K562 (cell line): ENCODE measurements around the gene HTR3C. TPM values are rescaled to one million over a fixed set of nuclear protein-coding genes. Genes with fewer than 3 reads are reported as not detected.

Experiments
- E2F1 ChIP-seq: sonication (generic); formaldehyde crosslinking; IDR thresholded peaks from 2 replicates; pipeline ENCODE4 v1.8.1; 2023; ENCODE audit warnings: mild to moderate bottlenecking, missing genetic modification reagents, moderate library complexity
- ETS2 ChIP-seq: IDR thresholded peaks from 2 replicates; pipeline ENCODE4 v1.6.1; 2016; ENCODE audit warnings: borderline replicate concordance, missing genetic modification characterization, mild to moderate bottlenecking, moderate library complexity, missing compliant biosample characterization; ENCODE audit not compliant: poor library complexity, severe bottlenecking
- KLF10 ChIP-seq: fragments of 250-450 bp; sonication (Bioruptor Pico); IDR thresholded peaks from 2 replicates; pipeline ENCODE4 v1.6.1; 2021; ENCODE audit warnings: matching md5 sums
- MAFF ChIP-seq: IDR thresholded peaks from 2 replicates; pipeline ENCODE4 v1.6.1; 2012; ENCODE audit warnings: low read length, improper control_type of control experiment
- NONO ChIP-seq, 2 experiments: fragments of 200-400 bp in 1 of 2; fragments of 450-650 bp in 1 of 2; formaldehyde crosslinking in 1 of 2; IDR thresholded peaks; 2 replicates each; pipeline ENCODE4 v1.6.1; 2017; ENCODE audit warnings: low read depth in 2 of 2, mild to moderate bottlenecking in 2 of 2, moderate library complexity in 2 of 2, low read length in 1 of 2
- POLR2H ChIP-seq: IDR thresholded peaks from 2 replicates; pipeline ENCODE4 v1.6.1; 2016; ENCODE audit warnings: missing genetic modification characterization, low read depth, mild to moderate bottlenecking, control low read depth, missing compliant biosample characterization, moderate library complexity
- RNF2 ChIP-seq: sonication (generic); IDR thresholded peaks from 2 replicates; pipeline ENCODE4 v1.6.1; 2016
- WHSC1 ChIP-seq: IDR thresholded peaks from one replicate; pipeline ENCODE4 v1.6.1; 2012; ENCODE audit warnings: low read length, control low read depth, inconsistent platforms
- ZBTB11 ChIP-seq, 3 experiments: fragments of 200-800 bp in 1 of 3; fragments of 250-450 bp in 1 of 3; fragments of 450-650 bp in 1 of 3; sonication (Bioruptor Pico) in 1 of 3; sonication (Bioruptor generic) in 1 of 3; formaldehyde crosslinking in 1 of 3; IDR thresholded peaks; 2 replicates each; pipeline versions ENCODE4 v1.6.1 to v1.8.0; 2016 to 2022; ENCODE audit warnings: mild to moderate bottlenecking in 2 of 3, missing genetic modification characterization in 2 of 3, missing compliant biosample characterization in 1 of 3, moderate library complexity in 1 of 3
- ZBTB7A ChIP-seq: IDR thresholded peaks from 2 replicates; pipeline ENCODE4 v1.6.1; 2011; ENCODE audit warnings: low read depth, mild to moderate bottlenecking, low read length, moderate library complexity, borderline replicate concordance; ENCODE audit not compliant: control insufficient read depth
- ZNF134 ChIP-seq: fragments of 250-450 bp; sonication (Bioruptor Pico); conservative IDR thresholded peaks from 2 replicates; pipeline ENCODE4 v1.4.0; 2020
- ZNF57 ChIP-seq: fragments of 450-650 bp; formaldehyde crosslinking; IDR thresholded peaks from 2 replicates; pipeline ENCODE4 v1.4.0; 2020; ENCODE audit warnings: mild to moderate bottlenecking, moderate library complexity
- ZNF75A ChIP-seq: fragments of 450-650 bp; formaldehyde crosslinking; IDR thresholded peaks from 2 replicates; pipeline ENCODE4 v1.4.0; 2020; ENCODE audit warnings: mild to moderate bottlenecking
- polyA plus RNA-seq, 8 experiments: library from polyadenylated mRNA; depleted of rRNA in 4 of 8; stranded (reverse) in 5 of 8; unstranded in 3 of 8; fragments of >200 nt; fragmentation: Nextera tagmentation in 2 of 8; fragmentation: Illumina TruSeq in 1 of 8; extraction: Ambion mirVana in 2 of 8; extraction: Trizol in 1 of 8; gene quantifications; 2 replicates each; pipeline versions ENCODE4 v1.2.1 to v1.2.3, GENCODE V29; 2011 to 2014; ENCODE audit warnings: inconsistent platforms in 1 of 8, missing spikeins in 1 of 8
- total RNA-seq, 7 experiments: library from RNA; depleted of rRNA in 6 of 7; stranded (reverse); fragments of >200 nt in 6 of 7; fragmentation: Illumina TruSeq in 2 of 7; extraction: Trizol in 2 of 7; gene quantifications; 2 replicates each; pipeline versions ENCODE4 v1.2.1 to v1.2.3, GENCODE V29; 2011 to 2021; ENCODE audit warnings: low replicate concordance in 1 of 7
- TF ChIP-seq, protein P1 (sequence below): fragments of 250-450 bp; sonication (Bioruptor Pico); IDR thresholded peaks from 2 replicates; pipeline ENCODE4 v1.4.0; 2020
- TF ChIP-seq, protein P2 (sequence below): sonication (generic); formaldehyde crosslinking; IDR thresholded peaks from 2 replicates; pipeline ENCODE4 v1.8.0; 2023; ENCODE audit warnings: missing genetic modification reagents, mild to moderate bottlenecking, borderline replicate concordance

Gene HTR3C
- total and polyA plus RNA-seq, 9 of the 15 experiments (the other 6 are each of a cell fraction or from before 2014, with no cell fraction given): 0.04 to 0.06 TPM; not detected in 7

DNA sequence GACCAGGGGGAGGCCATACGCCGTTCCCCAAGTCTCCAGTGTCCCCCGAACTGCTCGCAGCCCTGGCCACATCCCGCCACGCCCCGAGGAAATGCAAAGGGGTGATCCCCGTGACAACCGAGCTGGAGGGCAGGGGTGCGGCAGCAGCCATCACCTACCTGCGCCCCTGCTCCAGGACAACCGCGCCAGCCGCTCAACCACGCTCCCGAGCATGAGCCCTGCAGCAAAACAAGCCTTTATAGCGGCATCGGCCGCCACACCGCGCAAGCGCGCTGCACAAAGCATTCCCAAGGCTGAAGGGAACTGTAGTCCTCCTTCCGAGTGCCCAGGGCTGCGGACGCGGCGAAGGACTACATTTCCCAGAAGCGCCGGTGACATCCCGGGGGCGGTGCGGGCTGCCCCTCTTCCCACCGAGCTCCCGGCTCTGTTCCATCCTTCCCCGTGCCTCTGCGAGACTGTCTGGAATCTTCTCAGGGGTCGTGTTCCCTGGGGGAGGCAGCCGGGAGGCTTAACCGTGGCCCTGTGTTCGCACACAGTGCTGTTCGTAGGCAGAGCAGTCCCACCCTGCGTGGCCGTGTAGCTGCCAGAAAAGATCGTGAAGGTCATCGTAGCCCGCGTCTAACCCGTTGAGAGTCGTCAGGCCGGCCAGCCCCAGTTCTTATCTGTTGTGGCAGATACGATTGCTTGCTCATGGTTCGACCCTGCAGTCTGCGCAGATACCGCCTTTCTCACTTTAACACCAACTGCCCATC is 35.0 kb upstream of the HTR3C start, which contains the start of gene ABCC5 (continued):
- TF ChIP-seq ZBTB11 (CRISPR knock-in tag; IDR thresholded peaks at IDR 0.05): peak in 1 of 3 experiments; percentile 32; a peak in 1 of 6 replicates
- TF ChIP-seq POLR2H (tag): peak; percentile 54
- TF ChIP-seq ZBTB7A: peak; percentile 72; the same call in 1 of the 2 replicates
- no peak for TF ChIP-seq ZNF134 (CRISPR knock-in tag)
- TF ChIP-seq KLF10 (CRISPR knock-in tag): no peak
- no peak for TF ChIP-seq WHSC1
- TF ChIP-seq ZNF57 (CRISPR knock-in tag): 0 out of 2 replicates have a peak, but pooled peaks have one; percentile 7
- no peak for TF ChIP-seq ZNF75A (CRISPR knock-in tag)
- peak; percentile 81; the same call in 1 of the 2 replicates for TF ChIP-seq MAFF
- TF ChIP-seq NONO (IDR thresholded peaks at IDR 0.05; ENCODE audit: low read depth in 2 of 2, low read length in 1 of 2): peak in 1 of 2 experiments; percentile 29; a peak in 2 of 4 replicates
- peak; percentile 80 for TF ChIP-seq E2F1 (CRISPR knock-in tag)
- TF ChIP-seq RNF2: peak; percentile 86; the same call in 1 of the 2 replicates
- no peak for TF ChIP-seq ETS2 (tag)
- TF ChIP-seq, protein P1, sequence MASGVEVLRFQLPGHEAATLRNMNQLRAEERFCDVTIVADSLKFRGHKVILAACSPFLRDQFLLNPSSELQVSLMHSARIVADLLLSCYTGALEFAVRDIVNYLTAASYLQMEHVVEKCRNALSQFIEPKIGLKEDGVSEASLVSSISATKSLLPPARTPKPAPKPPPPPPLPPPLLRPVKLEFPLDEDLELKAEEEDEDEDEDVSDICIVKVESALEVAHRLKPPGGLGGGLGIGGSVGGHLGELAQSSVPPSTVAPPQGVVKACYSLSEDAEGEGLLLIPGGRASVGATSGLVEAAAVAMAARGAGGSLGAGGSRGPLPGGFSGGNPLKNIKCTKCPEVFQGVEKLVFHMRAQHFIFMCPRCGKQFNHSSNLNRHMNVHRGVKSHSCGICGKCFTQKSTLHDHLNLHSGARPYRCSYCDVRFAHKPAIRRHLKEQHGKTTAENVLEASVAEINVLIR: no peak
- TF ChIP-seq, protein P2, sequence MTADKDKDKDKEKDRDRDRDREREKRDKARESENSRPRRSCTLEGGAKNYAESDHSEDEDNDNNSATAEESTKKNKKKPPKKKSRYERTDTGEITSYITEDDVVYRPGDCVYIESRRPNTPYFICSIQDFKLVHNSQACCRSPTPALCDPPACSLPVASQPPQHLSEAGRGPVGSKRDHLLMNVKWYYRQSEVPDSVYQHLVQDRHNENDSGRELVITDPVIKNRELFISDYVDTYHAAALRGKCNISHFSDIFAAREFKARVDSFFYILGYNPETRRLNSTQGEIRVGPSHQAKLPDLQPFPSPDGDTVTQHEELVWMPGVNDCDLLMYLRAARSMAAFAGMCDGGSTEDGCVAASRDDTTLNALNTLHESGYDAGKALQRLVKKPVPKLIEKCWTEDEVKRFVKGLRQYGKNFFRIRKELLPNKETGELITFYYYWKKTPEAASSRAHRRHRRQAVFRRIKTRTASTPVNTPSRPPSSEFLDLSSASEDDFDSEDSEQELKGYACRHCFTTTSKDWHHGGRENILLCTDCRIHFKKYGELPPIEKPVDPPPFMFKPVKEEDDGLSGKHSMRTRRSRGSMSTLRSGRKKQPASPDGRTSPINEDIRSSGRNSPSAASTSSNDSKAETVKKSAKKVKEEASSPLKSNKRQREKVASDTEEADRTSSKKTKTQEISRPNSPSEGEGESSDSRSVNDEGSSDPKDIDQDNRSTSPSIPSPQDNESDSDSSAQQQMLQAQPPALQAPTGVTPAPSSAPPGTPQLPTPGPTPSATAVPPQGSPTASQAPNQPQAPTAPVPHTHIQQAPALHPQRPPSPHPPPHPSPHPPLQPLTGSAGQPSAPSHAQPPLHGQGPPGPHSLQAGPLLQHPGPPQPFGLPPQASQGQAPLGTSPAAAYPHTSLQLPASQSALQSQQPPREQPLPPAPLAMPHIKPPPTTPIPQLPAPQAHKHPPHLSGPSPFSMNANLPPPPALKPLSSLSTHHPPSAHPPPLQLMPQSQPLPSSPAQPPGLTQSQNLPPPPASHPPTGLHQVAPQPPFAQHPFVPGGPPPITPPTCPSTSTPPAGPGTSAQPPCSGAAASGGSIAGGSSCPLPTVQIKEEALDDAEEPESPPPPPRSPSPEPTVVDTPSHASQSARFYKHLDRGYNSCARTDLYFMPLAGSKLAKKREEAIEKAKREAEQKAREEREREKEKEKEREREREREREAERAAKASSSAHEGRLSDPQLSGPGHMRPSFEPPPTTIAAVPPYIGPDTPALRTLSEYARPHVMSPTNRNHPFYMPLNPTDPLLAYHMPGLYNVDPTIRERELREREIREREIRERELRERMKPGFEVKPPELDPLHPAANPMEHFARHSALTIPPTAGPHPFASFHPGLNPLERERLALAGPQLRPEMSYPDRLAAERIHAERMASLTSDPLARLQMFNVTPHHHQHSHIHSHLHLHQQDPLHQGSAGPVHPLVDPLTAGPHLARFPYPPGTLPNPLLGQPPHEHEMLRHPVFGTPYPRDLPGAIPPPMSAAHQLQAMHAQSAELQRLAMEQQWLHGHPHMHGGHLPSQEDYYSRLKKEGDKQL (CRISPR knock-in tag): 0 out of 2 replicates have a peak, but pooled peaks have one; percentile 41
